Stimulated activated CD8-positive, alpha-beta memory T cell treated with anti-CD3 and anti-CD28 coated beads, Interleukin-12 subunit alpha, Interleukin-12 subunit beta, amount 100 ng/mL, for 4 hours (primary cell): Measurements from ENCODE around the gene APCDD1L.
"Not testable (repeated sequence)": the region's sequence is repeated elsewhere in the genome, so short reads cannot be mapped to it uniquely, and the experiment has no call there.

Experiments
- DNase-seq: peaks from one replicate; pipeline ENCODE4 v3.0.0-alpha.2; 2020; ENCODE audit warnings: low read depth

APCDD1L gene

DNA sequence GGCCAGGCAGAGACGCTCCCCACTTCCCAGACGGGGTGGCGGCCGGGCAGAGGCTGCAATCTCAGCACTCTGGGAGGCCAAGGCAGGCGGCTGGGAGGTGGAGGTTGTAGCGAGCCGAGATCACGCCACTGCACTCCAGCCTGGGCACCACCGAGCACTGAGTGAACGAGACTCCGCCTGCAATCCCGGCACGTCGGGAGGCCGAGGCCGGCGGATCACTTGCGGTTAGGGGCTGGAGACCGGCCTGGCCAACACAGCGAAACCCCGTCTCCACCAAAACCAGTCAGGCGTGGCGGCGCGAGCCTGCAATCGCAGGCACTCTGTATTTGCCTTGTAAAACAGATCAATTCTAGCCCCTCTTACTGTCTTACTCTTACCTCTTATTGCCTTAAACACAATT is 100.4 kb downstream of the APCDD1L start:
- not testable (repeated sequence) for DNase-seq

DNA sequence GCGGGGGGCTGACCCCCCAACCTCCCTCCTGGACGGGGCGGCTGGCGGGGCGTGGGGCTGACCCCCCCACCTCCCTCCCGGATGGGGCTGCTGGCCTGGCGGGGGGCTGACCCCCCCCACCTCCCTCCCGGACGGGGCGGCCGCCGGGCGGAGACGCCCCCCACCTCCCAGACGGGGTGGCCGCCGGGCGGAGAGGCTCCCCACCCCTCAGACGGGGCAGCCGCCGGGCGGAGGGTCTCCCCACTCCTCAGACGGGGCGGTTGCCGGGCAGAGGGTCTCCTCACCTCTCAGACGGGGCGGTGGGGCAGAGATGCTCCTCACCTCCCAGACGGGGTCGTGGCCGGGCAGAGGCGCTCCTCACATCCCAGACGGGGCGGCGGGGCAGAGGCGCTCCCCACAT is 101.0 kb downstream of the APCDD1L start:
- DNase-seq, result not testable (repeated sequence)
